Ureter (tissue), 1 donor: ENCODE measurements around the gene PRR16. TPM values are rescaled to one million over a fixed set of nuclear protein-coding genes. Genes with fewer than 3 reads are reported as not detected.
A peak's percentile ranks its signal among the peaks of the same experiment; 100 is the strongest.
"Not testable (repeated sequence)": the region's sequence is repeated elsewhere in the genome, so short reads cannot be mapped to it uniquely, and the experiment has no call there.

ENCODE experiments used
- DNase-seq: peaks from one replicate; pipeline ENCODE4 v3.0.0-alpha.2; 2020; ENCODE audit warnings: low spot score
- total RNA-seq: library from RNA; stranded (reverse); gene quantifications from one replicate; pipeline ENCODE4 v1.2.4, GENCODE V29; 2023
- donor health status: DM: yes; HTN: yes; CAD: no.

PRR16 gene
- 4.2 TPM for total RNA-seq

DNA sequence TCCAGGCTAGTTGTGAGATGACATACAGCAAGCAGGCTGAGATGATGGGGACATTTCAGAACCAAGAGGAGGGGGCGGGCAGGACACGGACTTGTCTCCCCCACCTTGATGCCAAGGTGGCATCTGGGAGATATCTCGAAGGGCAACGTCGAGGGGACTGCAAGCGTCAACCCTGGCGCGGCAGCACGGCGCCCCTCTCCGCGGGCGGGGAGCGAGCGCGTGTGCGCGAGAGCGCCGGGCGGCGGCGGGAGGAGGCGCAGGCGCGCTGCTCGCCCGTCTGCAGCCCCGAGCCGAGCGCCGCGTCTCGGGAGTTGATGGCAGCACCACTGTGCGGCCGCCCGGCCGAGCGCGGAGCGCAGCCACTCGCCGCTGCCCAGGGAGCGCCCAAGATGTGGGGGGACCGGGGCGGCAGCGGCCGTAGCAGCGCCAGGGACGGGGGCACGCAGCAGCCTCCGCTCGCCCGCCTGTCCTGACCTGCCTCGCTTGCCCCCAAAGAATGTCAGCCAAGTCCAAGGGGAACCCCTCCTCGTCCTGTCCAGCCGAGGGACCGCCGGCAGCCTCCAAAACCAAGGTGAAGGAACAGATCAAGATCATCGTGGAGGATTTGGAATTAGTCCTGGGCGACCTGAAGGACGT lies at the start of gene PRR16:
Gene PRR16 (plus strand): TSS at position 310 of the 636 bp plus-strand sequence.
- peak; percentile 44 for DNase-seq

DNA sequence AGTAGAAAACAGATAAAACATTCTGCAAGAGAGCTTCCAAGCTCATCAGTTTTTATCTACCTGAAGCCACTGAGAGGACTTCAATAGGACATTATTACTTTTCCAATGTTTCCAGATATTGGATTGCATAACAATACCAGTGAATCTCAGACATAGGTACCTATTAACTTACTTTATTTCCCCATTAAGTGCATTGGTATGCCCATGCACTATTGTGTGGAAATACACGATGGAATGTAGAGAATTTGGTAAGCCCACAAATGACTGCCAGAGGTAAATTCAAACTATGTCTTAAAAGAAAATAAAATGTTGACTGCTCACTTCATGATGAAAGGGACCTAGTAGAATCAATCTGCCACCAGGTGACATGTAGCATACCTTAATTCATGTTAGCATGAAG lies 48.1 kb upstream of the PRR16 start:
- no peak for DNase-seq

DNA sequence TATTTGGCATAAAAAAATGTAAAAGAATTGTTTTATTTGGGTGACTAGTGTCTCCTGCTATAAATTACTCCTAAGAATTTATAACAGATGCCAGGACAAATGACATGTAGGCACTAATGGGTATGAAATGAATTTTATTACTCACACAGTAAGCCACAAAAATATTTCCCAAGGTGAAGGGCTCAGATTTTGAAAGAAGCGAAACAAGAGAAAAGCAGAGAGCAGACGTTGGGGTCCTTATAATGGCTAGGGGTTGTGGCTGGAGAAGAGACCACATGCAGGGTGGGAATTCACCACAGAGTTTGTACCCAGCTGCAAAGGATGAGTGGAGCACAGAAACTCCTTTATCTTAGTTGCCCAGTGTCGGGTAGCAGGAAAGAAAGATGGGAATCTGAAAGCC lies 45.0 kb upstream of the PRR16 start:
- no peak for DNase-seq

DNA sequence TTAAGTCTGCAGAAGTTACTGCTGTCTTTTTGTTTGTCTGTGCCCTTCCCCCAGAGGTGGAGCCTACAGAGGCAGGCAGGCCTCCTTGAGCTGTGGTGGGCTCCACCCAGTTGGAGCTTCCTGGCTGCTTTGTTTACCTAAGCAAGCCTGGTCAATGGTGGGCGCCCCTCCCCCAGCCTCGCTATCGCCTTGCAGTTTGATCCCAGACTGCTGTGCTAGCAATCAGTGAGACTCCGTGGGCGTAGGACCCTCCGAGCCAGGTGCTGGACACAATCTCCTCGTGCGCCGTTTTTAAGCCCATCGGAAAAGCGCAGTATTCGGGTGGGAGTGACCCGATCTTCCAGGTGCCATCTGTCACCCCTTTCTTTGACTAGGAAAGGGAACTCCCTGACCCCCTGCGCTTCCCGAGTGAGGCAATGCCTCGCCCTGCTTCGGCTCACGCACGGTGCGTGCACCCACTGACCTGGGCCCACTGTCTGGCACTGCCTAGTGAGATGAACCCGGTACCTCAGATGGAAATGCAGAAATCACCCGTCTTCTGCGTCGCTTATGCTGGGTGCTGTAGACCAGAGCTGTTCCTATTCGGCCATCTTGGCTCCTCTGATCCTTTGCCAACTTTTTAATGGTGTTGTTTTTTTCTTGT lies 37.3 kb upstream of the PRR16 start:
- not testable (repeated sequence) for DNase-seq

DNA sequence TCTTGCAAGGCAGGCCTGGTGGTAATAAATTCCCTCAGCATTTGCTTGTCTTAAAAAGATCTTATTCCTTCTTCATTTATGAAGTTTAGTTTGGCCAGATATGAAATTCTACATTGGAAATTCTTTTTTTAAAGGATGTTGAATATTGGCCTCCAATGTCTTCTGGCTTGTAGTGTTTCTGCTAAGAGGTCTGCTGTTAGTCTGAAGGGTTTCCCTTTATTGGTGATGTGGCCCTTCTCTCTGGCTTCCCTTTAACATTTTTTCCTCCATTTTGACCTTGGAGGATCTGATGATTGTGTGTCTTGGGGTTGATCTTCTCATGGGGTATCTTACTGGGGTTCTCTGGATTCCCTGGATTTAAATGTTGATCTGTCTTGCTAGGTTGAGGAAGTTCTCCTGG lies 33.5 kb upstream of the PRR16 start:
- DNase-seq, result no peak

DNA sequence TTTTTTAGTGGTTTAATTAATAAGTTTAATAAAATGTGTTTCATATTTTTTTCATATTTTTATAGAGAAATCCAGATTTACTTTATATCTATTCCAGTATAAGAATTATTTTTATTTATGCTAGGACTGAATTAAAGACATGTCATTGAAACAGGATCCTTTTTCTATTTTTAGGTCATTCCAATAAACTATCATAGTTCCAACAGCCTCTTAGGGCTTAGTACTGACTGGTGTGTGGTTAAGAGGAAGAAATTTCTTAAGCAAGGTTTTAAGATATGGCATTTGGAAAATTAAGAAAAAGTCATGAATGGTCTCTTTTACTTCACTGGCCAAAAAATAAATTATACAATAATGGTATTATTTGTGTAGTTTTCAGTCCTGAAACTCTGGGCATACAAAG lies 31.2 kb upstream of the PRR16 start:
- no peak for DNase-seq

DNA sequence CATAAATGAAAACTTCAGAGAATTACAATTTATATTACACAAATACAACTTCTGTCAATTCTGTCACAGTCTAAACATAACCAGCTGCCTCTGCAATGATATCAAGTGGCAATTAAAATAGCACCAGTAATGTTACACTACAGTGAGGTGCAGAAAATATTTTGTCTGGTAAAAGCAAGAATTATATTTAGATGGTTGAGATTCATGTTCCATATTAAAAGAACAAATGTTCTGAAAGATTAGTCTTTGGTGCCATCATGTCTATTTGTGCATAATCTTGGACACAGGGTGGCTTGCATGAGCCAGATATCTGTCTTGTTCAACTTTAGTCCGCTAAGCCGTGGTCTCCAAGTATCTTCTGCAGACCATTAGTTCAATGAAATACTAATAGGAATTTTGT lies 29.0 kb upstream of the PRR16 start:
- DNase-seq, result no peak

DNA sequence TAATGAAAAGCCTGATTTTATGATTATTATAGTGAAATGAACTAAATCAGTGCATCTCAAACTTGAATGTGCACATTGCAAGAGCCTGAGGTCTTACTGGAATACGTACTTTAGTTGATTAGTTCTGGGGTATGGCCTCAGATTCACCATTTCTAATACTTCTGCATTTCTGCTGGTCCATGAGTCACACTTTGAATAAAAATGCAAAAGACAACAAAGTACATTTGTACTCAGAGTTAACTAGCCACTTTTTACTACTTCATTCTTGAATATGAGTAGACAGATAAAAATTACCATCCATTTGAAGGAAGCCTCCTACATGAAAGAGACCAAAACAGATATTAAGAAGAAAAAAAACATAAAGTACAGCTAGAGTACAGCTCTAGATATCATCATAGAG lies 27.1 kb upstream of the PRR16 start:
- no peak for DNase-seq

DNA sequence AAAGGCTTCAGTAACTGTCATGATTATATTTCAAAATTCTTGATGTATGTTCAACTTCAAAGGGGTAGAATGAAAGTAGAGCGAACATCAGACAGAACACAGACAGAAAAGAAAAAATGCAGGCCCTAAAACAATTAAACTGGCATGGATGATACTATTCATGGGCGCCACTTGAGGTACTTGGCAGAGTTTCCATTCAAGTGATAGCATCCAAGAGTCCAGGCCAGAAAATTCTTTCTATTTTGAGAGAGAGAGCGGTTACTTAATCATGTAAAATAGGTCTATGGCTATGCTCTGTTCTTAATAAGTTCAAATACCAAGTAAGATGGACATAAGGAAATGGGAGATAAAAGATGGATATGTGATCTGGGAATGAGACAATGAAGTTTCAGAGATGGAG lies 21.4 kb upstream of the PRR16 start:
- DNase-seq, result no peak

DNA sequence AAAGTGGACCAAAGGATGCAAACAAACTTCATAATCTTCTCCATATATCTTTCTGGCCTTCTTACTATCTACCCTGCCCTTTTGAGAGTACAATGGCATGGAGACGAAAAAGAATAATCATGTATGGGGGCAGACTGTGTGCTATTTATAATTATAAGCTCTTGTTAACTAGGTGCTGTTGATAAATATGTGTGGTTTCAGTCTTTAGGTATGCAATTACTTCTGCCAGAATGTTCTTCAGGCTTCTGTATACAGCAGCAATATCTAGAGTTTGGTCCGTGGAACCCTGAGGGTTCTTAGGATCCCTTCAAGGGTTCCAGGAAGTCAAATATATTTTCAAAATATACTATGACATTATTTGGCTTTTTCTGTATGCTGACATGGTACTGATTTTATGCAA lies 20.5 kb upstream of the PRR16 start:
- DNase-seq, result no peak

DNA sequence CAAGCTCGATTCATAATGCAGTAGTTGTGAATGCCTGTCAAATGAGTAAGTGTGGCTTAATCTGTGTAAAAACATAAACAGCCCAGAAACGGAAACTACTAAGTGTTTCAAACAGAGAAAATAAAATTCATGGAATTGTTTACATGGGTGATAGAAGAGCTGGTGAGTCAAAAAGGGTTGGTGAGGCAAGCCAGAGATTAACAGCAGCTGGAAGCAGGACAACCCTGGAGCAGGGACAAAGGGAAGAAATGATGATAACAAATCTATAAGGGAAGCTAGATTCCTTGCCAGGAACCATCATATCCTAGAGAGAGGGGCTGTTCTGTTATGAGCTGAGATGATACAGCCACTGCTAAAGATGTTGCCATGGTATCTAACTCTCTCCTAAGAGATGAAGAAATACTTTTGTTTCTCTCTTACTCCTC lies 18.0 kb upstream of the PRR16 start:
- no peak for DNase-seq

DNA sequence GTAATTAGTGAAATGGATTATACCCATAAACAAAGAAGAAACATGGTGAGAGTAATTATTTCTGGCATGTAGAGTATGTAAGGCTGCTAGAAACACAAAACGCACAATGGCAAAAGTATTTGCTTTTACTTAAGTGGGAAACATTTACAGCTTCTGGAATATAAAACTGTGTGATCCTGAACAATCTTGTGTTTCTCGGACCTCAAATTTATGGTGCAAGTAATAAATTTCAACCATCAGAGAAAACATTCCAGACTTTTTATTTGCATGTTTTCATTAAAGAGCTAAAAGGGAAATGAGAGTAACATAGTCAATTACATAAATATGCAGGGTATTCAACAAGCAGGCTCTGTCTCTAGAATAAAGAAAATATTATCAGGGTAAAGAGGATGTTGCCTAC lies 17.2 kb upstream of the PRR16 start:
- DNase-seq, result no peak

DNA sequence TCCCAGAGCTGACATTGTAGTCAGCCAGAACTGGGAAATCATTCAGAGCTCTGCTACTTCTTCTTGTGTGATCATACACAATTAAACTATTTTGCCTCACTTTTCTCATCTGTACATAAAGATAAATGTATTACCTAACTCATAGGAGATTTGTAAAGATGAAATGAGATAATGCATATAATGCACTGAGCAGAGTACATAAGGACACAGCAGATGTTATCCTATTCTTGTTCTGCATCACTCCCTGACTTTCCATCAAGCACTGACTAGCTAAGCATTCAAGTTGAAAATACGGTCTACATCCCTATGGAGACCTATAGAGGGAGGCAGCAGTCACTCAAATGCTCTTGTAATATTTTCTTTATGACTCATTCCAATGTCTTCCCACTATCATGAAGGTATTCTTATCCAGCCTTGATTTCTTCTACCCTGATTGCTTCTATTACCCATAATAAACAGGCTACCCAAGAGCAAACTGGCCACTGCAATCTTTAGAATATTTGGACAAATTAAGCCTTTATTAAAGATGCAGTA lies 16.3 kb upstream of the PRR16 start:
- no peak for DNase-seq

DNA sequence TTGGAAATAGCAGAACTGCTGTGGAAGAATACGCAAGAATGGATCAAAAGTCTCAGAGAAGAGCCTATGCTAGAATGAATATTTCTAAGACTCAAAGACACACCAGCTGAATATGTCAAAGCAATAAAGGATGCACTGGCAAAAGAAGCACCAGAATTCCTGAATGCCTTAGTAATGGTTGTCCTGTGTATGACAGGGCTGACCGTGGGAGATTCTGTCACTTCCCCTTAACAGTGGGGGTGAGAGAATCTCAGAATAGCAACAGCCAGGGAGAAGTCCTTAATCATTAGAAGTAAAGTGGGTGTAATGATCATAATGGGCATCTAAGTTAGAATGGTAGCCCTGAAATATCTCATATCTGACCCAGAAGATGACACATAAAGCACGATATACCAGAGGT lies 14.6 kb upstream of the PRR16 start:
- no peak for DNase-seq

DNA sequence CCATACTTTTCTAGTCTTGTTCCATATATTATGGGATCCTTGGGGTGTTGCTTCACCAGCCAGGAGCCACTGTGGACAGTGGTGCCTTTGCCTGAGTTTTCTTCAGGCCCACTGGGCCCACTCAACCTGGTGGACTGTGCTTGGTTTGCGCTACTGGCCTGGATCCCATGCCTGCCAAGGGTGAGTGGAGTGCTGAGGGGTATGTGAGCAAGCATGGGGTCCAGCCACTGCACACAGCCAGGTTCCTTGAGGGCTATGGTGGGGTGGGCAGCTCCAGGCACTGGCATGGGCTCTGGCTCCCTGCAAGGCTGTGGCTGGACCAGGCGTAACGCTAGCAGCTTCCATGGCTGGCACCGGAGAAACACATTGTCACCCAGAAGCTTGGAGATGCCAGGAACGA lies 13.2 kb upstream of the PRR16 start:
- no peak for DNase-seq

DNA sequence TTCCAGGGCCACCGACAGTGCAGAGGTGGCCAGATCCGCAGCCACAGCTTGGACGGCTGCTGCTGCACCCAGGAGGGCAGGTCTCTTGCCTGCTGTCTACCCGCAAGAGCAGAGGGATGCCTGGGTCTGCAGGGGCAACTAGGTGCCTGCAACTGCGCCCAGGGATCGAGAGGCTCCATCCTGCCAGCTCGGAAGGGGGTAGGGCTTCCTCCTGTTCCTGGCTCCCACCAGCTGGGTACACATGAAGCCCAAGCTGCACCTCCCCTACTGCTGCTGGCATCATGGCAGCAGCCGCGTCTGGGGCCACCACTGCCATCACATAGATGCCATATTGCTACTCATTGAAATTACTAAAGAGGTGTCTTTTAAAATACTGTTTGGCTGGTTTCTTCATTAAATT lies 12.7 kb upstream of the PRR16 start:
- DNase-seq, result no peak

DNA sequence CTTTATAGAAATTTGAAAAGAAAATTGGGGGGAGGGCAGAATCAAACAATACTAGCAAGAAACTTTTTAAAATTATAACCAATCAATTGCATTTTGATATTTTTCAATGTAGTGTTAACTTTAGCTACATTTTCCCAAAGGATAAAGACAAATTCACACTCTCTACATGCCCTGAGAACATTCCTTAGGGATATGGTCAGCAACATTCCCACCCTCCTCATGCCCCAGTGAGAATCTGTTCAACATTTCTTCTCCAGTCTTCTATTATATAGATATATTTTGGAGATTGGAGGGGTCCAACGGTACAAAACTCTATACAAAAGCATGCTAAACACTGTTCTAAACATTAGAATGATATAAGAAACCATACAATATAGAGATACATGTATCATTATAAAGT lies 11.6 kb upstream of the PRR16 start:
- DNase-seq, result no peak

DNA sequence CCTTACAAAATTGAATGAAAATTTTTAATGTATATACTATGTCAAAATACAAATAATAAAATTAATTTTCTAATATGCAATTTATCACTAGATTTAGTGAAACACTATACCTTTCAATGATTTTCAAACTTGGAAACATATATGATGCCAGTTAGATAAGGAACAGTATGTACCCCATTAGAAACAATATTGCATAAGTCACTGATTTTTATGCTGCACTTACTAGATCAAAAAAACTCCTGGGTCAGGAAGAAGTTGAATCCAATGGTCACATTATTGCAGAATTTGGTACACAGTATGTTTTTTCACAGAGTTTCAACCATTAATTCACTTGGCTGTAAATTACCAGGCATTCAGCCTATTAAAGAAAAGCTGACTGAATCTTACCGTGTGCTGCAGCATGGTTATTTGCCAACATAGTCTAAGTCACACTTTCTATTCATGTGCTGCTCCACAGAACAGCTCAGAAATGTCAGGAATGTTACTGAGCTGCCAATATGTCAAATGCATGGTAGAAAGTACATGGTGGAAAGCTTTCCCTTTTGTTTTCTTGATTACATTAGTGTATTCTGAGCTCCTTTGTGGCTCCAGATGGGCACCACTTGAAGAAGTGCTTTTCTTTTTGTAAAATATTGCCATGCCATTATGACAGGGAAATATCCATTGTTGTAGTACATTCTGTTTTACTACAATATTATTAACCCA lies 9.9 kb upstream of the PRR16 start:
- no peak for DNase-seq

DNA sequence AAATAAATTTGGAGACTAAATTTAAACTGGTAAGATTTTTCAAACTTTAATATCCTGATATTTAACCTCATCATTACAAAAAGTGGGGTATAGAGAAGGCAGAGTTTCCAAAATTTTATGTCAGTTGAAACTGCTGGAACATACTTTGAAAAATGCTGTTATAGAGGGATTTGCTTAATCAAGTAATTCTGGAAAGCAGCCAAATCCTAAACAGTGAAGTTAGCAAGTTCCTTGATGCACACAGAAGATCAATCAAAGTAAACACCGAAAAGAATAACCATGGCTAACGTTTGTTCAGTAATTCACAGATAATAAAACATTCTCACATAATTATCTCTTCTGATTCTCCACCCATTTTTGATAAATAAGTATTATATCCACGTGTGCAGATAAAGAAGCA lies 8.1 kb upstream of the PRR16 start:
- no peak for DNase-seq

DNA sequence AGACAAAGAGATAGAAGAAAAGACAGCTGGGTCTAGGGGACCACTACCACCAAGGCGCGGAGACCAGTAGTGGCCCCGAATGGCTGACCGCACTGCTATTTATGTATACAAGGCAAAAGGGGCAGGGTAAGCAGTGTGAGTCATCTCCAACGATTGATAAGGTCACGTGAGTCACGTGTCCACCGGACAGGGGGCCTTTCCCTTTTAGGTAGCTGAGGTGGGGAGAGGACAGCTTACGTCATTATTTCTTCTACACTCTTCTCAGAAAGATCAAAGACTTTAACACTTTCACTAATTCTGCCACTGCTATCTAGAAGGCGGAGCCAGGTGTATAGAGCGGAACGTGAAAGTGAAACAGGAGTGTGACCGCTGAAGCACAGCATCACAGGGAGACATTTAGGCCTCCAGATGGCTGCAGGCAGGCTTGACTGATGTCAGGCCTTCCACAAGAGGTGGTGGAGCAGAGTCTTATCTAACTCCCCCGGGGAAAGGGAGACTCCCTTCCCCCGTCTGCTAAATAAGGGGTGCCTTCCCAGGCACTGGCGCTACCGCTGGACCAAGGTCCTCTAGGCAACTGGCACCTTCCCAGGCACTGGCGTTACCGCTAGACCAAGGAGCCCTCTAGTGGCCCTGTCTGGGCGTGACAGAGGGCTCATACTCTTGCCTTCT lies 6.1 kb upstream of the PRR16 start:
- peak; percentile 71 for DNase-seq

DNA sequence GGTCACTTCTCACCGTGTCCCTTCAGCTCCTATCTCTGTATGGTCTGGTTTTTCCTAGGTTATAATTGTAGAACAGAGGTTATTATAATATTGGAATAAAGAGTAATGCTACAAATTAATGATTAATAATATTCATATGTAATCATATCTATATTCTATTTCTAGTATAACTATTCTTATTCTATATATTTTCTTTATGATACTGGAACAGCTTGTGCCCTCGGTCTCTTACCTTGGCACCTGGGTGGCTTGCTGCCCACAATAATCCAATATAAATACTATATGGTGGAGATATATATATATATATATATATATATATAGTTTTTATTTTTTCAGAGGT lies 5.6 kb upstream of the PRR16 start:
- DNase-seq, result not testable (repeated sequence)

DNA sequence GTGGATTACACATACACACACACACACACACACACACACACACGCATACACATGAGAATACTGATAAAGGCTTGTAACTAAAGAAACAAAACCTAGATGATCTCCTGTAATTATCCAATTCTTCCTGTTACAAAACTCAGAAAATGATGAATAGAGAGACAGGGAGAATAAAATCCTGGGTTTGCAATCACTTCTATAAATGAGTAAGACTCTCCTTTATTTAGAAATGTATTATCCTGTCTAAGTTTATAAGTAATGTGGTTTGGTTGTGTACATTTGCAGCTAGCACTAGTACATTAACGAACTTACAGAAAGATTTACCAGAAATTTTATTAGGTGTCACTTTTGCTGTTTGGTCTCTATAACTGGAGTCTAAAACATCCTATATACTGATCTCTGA lies 2.8 kb upstream of the PRR16 start:
- DNase-seq, result no peak
